GOT3 (cell line): ENCODE data around the gene MPRIP.

Experiments used
- DNase-seq: peaks from one replicate; lab custom pipeline; 2025; ENCODE audit warnings: mixed read lengths; lab: John Stamatoyannopoulos, UW

The MPRIP gene

DNA sequence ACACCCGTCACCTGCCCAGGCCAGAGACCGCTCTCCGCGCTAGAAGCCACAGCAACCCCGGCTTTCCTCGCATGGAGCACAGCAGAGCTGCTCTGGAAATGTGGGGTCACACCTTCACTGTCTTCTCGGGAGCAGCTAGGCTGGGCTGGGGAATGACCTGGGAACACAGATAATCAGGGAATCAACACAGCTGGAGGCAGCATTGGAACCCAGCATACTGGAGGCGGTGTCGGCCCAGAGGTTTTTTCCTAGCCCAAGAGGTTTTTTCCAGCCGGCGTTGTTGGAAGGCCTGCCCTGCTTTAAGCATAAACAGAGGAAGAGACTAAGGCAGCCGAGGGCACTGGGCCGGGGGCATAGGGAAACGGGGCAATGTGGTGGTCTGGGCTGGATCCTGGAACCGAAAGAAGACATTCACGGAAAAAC, 164.7 kb downstream of the MPRIP start:
- no peak for DNase-seq

DNA sequence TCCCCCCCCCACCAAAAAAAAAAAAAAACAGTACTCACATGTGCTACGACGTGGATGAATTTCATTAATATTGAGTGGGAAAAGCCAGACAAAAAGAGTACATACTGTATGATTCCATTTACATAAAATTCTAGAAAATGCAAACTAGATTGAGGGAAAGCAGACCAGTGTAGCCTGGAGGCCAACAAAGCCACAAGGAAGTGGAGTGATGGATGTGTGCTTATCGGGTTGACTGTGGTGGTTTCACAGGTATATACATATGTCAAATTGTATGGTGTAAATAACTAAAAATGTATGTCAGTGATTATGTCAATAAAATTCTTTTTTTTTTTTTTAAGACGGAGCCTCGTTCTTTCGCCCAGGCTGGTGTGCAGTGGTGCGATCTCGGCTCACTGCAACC, 165.7 kb downstream of the MPRIP start:
- no peak for DNase-seq

DNA sequence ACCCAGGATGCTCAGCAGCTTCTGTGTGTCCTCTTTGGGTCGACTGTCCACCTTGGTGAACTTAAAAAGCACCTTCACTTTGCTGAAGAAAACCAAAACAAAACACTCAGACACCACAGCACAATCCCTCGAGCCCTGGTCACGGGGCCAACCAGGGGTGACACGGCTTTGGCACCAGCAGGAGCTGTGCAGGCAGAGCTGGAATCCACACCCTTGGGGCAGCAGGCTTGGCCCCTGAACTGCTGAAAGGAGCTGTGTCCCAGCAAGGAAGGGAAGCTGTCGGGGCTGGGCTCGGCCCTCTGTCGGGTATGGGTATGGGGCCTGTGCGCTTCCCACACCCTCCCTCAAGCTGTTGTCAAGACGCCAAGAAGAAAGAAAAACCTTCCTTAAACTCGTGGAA, 171.5 kb downstream of the MPRIP start:
- no peak for DNase-seq

DNA sequence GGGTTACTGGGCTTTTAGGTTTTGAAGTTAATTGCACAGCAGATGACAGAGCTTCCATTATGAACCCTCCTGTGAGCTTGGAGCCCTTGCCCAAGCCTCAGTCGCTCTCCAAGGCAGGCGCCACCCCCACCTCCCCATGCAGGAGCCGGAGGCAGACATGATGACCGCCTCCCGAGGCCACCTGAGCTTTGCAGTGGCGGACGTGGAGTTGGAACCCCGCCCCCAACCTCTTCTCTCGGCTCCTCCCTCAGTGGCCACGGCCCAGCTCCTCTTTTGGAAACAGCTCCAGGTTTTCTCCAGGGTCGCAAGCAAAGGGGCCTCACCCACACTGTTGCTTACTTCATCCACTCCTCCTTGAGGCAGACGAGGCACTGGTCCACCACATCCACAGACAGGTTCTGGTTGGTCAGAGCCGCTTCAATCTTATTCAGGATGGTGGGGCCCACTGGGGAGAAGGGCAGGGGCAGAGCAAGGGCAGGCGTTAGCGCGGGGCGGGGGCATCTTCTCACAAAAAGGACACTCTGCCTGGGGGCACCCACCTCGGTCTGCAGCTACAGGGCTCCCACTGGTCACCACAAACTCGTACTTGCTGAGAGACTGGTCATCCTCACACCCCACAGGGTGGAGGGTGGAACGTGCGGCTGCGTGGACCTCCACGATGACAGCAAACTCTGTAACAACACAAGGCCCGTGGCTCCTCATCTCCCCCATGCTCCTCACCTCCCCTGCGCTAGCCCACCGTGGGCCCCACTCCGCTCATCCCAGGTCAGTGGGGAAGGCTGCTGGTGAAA, 172.6 kb downstream of the MPRIP start:
- DNase-seq: no peak

DNA sequence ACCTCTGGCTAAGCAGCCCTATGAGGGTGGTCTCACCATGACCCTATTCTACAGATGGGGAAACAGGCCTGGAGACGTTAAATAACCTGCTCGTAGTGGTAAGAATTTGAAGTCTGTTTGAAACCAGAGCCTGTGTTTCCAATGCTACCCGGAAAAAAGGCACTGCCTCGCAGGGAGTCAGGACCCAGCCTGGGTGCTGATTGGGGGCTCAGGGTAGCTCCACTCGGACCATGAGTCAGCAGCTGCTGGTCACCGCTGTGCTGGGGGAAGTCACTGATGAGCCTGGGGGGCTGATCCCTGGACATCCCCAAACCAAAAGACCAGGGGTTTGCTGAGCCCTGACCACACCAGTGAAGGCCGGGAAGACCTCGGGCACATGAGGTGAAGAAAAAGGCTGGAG, 173.3 kb downstream of the MPRIP start:
- no peak for DNase-seq

DNA sequence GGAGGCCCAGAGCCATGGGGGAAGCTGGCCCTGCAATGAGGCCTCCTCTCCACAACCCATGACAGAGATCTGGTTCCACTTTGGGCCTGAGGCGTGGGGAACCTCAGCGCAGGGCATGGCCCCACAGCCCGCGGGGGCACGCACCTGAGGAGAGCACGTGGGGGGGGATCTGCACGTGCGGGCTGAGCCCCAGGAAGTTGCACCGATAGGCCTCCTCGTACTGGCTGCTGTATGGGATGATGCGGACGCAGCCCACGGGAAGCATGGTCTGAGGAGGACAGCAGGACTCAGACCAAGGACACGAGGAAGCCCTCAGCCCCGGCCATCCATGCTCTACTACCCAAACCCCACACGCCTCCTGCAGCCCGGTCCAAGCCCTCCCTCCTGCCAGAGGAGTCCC, 174.0 kb downstream of the MPRIP start:
- DNase-seq: no peak

DNA sequence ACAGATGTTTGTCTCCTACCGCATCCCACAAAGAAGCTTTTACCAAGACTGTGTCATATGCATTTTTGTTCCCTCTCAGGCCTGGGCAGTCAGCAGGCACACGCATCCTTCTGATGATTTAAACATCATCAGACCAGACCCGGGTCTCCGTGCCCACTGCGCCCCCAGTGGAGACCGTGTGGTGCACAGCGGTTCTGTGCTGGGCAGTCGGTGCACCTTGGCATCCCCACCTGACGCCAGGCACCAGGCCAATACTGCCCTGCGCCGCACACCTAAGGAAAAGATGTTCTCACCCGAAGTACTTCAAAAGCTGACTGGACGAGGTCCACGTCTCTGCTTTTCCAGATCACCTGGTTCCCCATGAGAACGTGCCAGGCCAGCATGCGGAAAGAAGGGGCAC, 174.5 kb downstream of the MPRIP start:
- DNase-seq: no peak

DNA sequence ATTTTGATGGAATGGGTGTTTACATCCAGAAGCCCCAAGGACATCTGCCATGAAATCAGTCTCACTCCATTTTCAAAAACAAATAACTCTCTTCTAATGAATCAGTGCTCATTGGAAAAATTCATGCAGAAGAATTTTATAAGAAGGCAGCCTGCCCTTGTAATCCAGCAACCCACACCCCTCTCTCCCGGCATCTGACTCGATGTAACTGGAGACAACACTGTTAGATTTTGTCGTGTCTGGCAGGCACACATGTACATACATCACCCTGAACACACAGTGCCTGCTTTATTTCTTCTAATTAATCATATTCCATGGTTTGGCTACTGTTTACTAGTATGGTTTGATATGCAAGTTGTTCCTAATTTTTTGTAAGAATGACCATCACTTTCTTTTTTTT, 175.7 kb downstream of the MPRIP start:
- no peak for DNase-seq

DNA sequence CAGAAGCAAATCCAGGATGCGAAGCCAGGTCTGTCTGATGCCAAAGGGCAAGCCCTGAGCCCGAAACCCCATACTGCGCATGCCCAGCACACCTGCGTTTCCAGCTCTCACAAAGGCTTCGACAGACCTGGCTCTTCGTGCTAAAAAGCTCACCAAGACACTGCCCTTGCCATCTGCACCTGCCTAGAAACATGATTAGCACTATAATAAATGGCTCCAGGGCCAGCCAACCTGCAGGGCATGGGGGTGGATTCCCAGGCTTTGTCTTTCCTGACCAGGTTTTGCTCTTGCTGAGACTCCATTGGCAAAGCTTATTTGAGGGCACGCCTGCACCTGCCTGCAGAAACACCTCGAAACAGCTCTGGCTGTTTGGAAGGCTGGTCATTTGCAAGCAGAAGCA, 178.3 kb downstream of the MPRIP start:
- DNase-seq: no peak

DNA sequence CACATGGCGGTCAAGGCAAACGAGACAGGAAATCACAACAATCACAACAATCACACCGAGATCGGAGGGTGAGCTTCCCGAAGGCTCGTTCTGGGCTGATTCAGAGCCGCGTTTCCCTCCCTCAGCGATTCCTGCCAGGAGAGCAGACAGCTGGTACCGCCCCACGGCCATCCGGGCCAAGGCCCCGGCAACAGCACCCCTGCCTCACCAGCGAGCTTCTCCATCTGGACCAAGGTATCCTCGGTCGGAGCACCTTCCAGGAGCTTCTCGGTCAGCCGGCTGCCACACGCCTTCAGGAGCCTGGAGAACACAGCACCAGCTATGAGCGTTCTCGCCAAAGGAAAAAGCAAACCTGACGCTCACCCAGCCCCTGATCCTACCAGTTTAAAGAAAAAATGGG, 179.1 kb downstream of the MPRIP start:
- no peak for DNase-seq

DNA sequence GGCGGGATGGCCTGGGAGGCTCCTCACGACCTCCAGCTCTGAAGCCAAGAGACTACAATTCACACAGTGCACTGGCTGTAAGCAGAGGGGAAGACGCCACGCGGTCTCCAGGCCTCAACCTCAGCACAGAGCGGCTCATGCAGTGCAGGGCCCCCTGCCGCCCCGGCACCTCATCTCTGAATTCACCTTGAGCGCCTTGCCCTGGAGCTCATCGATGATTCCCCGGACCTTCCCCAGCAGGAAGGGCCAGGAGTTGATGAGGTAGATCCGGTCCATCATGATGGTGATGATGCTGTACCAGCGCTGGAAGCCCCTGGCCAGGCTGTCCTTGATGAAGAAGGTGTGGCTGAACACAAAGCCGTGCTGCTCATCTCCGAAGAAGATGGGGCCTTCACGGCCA, 181.5 kb downstream of the MPRIP start:
- no peak for DNase-seq

DNA sequence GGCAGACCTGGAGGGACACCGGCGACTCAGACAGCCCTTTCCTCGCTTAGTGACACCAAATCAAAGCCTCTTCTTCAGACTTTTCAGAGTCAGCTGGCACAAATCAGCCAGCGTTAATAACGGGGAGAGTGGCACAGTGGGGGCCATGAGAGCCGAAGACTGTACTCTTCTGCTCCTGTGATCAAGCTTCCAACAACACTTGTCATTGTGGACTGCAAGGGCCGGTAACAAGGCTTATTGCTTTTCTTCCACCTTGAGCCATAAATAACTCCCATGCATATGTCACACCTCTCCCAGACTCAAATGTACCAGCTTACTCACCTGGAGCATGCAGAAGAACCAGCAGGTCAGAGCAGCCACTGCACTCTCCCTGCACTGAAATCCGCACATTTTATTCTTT, 181.9 kb downstream of the MPRIP start:
- no peak for DNase-seq

DNA sequence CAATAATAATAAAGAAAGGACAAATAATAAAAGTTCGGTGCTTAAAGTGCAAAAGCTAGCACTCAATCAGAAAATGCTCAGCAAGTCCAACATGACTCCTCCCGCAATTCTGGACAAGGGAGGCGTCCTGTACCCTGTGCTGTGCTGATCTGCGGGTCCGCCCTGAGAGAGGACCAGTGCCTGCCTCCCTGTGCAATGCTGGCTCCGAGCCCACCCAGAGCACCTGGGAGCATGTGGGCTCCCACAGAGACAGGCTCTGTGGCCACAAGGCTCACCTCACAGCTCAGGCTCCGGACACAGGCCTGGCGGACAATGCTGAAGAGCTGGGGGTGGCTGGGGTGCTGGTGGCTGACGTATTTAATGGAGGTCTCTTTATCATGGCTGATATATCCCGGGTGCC, 183.6 kb downstream of the MPRIP start:
- DNase-seq: no peak

DNA sequence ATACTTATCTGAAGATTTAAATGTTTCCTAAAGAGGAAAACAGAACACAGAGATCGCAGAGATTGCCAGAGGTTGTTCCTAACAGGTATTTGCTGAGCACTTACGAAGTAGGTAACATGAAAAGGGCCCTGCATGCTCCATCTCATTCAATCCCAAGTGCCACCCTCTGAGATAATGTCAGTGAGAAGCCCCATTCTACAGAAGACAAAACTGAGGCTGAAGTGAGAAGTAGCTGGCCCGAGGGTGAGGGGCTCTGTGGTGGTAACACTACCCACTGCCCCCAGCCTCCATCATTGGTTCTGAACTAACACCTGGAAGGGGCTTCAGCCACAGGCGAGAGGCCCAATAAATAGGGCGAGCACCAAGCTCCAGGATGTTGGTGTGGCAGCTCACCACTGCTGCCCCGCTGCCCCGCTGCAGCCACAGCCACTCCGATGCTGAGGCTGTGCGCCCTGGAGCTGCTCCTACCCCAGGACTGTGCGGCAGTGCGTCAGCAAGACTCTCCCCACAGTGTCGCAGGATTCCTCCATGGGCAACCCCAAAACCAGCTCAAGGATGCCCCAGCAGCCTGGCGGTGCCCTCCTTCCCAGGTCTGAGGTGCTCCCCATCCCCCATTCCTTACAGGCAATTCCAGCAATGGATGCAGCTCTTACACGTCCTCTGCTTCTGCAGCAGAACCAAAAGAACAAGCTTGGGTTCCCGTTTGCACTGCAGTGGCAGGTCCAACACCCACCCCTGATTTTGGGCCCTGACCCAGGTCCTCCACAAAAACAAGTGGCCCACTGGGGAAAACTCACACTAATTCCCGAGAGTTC, 184.4 kb downstream of the MPRIP start:
- DNase-seq: no peak

DNA sequence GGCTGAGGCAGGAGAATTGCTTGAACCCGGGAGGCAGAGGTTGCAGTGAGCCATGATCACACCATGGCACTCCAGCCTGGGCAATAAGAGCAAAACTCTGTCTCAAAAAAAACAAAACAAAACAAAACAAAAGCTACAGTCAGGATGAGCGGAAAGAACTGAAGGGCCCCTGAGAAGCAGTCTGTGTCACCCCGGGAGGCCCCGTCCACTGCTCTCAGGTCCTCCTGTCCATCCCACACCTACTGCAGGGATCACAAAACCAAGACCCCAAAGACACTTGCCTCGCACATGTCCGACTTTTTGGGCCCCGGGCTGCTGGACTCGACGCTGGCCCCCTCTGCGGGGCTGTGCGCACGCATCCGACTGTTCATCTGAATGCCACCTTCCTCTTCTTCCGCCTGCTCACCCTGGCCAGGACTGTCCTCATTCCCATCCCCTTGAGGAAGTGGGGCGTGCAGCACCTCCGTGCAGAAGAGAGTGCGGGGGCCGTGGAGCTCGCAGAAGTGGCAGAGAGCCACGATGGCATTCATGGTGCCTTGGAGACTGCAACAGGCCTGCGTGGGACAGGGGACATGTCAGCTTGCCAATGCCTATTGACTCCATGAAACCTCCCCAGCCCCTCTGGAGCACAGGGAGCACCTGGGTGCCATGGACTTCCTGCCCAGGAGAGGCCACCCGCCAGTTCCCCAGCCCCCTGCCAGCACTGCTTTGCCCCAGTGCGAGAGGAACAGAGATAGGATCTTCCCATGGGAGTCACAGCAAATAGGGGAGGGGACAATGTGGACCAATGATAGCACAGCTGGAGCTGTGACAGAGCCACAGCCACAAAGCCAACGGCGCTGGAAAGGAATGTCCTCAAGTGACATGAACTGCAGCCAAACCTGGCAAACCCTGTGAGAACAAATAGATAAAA, 185.6 kb downstream of the MPRIP start:
- no peak for DNase-seq

DNA sequence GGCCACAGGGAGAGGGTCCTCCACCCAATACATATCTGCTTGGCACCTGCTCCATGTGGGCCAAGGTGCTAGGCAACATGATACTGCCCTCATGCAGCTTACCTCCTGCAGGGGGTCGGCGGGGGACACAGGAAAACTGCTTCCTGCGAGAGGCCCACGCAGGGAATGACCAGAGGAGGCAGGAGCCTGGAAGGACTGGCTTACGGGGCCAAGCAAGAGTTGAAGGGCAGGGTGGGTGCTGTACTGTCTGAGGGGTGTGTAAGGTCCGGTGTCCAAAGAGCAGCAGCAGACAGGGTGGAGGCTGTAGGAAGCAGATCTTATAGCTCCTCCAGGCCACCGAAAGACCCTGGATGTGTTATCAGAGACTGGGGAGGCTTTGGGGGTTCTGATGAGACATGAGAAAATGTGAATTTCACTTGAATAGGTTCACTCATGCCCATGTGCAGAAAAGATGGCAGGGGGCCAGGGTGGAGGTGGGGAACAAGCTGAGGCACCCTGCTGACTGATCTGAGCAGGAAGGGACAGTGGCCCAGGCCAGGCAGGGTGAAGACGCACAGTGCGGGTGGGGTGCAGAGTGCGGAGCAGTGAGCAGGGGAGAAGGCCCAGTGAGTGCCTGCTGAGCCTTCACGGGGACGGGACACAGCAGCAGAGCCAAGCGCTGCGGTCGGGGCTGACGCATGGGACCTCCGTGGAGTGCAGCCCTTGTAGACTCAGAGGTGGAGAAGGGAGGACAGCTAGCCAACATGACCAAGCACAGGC, 186.4 kb downstream of the MPRIP start:
- no peak for DNase-seq

DNA sequence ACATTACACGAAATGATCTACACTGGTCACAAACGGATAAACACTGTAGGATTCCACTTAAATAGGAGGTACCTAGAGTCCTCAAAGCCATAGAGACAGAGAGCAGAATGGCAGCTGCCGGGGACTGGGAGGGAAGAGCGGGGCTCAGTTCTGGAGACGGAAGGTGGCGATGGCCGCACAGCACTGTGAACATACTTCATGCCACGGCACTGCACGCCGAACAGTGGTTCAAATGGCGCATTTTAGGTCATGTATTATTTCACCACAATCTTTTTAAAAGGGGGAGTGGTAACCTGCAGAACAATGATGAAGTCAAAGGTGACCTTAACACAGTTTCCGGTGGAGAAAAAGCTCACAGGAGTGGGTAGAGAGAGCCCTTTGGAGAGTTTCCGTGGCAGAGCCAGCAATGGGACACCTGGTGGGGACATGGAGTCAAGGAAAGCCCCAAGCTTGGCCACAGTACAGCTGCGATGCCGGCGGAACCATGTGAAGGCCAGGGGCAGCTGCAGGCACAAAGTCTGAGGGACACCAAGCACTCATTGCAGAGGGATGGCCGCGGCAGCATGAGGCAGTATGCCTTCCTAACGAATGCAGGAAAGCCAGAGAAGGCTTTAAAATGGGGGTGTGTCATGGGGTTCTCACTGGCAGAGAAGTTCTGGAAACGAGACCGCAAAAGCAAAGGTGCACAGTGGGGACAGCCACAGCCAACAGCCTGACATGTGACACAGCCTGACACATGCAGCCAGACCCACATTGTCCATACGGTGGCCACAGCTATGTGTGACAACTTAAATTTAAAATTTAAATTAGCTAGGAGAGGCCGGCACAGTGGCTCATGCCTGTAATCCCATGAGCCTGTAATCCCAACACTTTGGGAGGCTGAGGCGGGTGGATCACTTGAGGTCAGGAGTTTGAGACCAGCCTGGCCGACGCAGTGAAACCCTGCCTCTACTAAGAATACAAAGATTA, 187.4 kb downstream of the MPRIP start:
- DNase-seq: no peak

DNA sequence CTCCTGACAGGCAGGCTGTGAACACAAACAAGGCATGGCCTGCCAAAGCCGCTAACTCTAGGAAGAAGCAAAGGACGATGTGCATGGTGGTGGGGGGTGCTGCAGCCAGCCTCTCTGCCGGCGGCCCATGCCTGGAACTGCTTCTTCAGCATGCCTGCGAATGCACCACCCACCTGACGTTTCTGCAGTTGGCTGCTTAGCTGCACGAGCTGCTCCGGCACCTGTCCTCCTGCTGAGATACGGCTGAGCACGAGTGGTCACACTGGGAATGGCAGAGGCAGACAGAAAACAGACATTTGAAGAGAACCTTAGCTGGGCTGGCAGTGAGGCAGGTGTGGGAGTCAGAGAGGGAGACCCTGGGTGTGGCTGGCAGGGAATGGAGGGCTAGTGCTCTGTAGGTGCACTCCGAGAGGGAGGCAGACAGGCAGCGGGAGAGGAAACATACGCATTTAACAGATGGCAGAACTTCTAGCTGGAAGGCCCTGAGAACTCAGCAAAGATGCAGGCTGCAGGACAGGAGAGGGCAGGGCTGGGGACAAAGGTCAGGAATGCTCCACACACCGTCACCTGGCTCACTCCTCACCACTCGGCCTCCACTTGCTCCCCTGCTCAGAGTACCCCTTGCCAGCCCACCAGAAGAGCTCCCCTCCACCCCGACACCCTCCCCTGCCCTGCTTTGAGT, 189.5 kb downstream of the MPRIP start:
- no peak for DNase-seq

DNA sequence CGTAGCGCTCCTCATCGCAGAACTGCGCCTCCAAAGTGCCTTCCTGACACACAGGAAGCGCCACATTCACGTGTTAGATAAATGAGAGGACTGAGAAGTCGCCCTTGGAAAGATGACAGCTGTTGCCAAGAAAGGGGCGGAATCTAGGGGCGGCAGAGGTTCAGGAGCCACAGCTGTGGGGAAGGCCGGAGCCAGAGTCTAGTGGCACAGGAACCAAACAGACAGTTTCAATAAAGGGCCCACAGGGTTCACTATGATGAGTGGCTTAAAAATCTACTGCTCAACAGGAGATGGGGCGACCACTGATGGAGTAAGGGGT, 190.0 kb downstream of the MPRIP start:
- no peak for DNase-seq
